Renal cortical epithelial cell (primary cell): ENCODE data around the gene SERPINB6. TPM values are rescaled to one million over a fixed set of nuclear protein-coding genes. Genes with fewer than 3 reads are reported as not detected.
"Not testable (repeated sequence)": the region's sequence is repeated elsewhere in the genome, so short reads cannot be mapped to it uniquely, and the experiment has no call there.

ENCODE experiments used
- DNase-seq: peaks from one replicate; pipeline ENCODE4 v3.0.0-alpha.2; 2011; ENCODE audit warnings: low read depth
- total RNA-seq: library from RNA; depleted of rRNA; stranded (reverse); fragments of >200 nt; gene quantifications from 2 replicates; pipeline ENCODE4 v1.2.3, GENCODE V29; 2014

SERPINB6 gene
- 113 and 137 TPM in 2 replicates for total RNA-seq

DNA sequence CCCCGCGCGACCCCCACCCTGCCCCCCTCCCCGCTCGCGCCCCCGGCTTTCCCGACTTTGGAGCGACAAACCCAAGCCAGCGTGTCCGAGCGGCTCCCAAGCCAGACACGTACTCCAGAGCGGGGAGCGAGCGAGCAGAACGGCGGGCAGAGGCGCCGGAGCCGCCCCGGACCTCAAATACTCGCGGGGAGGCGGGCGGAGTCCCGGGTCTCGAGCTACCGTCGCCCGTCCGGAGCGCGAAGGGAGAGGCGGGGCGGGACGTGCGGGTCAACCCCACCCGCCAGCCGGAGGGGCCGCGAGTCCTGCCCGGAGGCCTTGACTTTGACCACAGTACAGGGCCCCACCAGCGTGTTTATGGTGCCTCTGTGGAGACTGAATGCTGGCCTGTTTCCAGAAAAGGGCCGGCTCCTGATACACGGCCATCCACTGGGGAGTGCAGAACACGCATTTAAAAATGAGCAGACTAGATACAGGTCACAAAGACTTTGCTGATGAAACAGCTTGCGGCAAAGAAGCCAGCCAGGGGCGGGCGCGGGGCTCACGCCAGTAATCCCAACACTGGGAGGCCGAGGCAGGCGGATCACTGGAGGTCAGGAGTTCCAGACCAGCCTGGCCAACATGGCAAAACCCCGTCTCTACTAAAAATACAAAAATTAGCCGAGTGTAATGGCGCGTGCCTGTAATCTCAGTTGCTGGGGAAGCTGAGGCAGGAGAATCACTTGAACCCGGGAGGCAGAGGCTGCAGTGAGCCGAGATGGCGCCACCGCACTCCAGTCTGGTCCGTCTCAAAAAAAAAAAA, at the start of gene SERPINB6:
TSS of gene SERPINB6 (minus strand) at position 148 of the 799 bp plus-strand sequence. CDS start 12,235 bp downstream, outside the sequence.
- DNase-seq = peak; percentile 41

DNA sequence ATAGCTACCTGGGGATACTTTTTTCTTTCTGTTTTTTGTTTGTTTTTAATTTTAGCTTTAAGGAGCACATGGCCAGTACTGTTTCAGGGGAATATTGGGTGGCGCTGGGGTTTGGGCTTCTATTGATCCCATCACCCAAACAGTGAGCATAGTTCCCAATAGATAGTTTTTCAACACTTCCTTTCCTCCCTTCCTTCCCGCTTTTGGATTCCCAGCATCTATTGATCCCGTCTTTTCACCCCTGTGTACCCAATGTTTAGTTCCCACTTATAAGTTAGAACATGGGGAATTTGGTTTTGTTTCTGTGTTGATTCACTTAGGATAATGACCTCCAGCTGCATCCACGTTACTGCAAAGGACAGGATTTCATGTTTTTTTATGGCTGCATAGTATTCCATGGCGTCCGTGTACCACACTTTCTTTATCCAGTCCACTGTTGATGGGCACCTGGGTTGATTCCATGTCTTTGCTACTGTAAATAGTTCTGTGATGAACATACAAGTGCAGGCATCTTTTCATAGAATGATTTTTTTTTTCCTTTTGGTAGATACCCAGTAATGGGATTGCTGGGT, 48.5 kb upstream of the SERPINB6 start:
- no peak for DNase-seq

- no peak for DNase-seq
Measured at GRCh38 chr6:3019065-3019464, 47.7 kb upstream of the SERPINB6 start.

GRCh38 chr6:3017304-3017703, 45.9 kb upstream of the SERPINB6 start:
- no peak for DNase-seq

- DNase-seq = no peak
Measured at GRCh38 chr6:3016473-3017280, 45.3 kb upstream of the SERPINB6 start.

DNA sequence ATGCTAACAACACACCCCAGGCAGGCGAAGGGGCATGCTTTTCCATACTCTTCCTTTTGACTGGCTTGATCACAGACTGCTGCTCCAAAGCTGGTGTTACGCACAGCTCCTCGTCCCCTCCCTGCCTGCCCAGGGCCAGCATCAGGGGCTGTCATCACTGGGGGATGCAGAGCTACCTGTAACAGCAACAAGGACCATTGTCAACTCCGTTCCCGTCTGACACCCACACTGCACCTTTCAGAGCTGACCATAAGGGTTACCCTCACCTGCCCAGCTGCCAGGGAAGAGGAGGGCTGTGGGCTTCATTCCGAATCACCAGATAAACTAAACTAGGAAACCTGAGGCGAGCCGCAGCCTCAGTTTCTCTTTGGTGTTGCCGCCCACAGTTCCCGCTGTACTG, 43.8 kb upstream of the SERPINB6 start:
- no peak for DNase-seq

DNA sequence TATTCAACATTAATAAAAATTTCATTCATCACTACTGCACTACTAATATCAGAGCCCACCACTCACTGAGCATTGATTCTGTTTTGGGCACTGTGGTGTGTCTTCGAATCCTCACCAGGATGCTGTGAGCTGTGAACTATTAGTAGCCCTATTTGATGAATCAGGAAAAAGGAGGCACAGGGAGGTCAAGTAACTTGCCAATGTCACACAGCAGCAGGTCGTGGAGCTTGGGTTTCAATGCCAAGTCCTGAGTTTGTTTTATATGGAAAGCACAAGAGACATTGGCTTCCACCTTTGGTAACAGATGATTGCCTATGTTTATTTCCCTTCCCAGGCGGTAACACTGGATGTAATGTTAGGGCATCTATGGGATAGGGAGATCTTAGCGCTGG, 43.3 kb upstream of the SERPINB6 start:
- no peak for DNase-seq

DNA sequence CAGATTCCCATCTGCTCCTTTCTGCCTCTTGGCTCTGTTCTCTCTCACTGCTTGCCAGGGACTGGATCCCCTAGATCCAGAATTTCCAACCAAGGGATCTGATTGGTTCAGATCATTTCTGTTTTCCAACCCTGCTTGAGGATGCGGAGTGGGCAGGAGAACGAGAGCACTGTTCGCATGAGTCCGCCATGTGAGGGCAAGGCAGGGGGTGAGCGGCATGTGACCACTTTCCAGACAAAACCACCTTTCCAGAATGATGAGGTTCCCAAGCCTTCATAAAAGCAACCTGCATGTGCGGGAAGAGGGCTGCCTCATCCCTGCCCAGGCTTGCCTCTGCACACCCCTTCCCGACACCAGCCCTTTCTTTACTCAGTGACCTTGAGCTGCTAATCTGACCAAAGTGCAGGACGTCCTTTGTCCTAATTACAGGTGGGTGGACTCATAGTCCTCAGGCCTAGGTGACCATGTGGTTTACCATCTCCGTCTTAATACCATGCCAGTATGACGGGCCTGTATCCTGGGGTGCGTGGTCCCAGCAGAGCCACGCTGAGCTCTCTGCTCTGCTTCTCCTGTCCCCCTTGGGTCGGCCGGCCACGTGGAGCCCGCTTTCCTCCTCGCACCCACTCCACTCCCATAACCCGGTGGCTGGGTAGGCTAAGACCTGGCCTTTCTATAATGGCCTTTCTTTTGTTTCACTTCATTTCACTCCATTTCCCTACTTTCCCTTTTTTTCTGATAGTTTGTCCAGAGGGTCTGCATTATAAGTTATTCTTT, 42.7 kb upstream of the SERPINB6 start:
- DNase-seq = no peak

GRCh38 chr6:3013486-3013885, 42.1 kb upstream of the SERPINB6 start:
- peak; percentile 84 for DNase-seq

- DNase-seq = no peak
Measured at GRCh38 chr6:3011592-3011991, 40.2 kb upstream of the SERPINB6 start.

- DNase-seq = no peak
Measured at GRCh38 chr6:3011158-3011557, 39.8 kb upstream of the SERPINB6 start.

DNA sequence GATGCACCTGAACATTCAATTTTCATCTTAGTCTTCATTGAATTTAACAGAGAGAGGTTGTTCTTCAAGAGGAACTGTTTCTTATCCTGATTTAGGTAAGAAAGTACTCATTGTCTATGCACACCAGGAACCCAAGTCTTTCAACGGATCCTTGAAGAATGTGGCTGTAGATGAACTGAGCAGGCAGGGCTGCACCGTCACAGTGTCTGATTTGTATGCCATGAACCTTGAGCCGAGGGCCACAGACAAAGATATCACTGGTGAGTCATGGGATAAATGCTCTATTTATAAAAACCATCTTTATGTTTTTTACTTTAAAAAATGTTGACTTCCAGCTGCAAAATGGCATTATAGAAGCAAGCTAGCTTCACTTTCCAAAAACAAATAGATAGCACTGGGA, 38.6 kb upstream of the SERPINB6 start:
- no peak for DNase-seq

- not testable (repeated sequence) for DNase-seq
Measured at GRCh38 chr6:3008712-3009265, 37.4 kb upstream of the SERPINB6 start.

GRCh38 chr6:3007571-3007970, 36.2 kb upstream of the SERPINB6 start:
- no peak for DNase-seq

DNA sequence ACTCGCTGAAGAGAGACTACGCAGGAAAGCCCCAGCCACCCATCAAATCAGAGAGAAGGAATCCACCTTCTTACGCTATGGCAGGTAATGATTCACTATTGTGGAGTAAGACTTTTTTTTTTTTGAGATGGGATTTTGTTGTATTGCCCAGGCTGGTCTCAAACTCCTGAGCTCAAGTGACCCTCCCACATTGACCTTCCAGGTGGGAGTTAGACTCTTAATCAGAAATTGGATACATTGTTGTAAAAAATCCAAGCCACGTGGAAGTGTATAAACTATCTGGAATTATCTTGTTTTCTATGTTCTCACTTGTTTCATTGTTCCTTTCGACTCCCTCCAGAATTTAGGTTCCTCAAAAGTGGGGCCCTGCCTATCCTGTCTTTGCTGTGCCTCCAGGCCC, 35.1 kb upstream of the SERPINB6 start:
- DNase-seq = no peak

DNA sequence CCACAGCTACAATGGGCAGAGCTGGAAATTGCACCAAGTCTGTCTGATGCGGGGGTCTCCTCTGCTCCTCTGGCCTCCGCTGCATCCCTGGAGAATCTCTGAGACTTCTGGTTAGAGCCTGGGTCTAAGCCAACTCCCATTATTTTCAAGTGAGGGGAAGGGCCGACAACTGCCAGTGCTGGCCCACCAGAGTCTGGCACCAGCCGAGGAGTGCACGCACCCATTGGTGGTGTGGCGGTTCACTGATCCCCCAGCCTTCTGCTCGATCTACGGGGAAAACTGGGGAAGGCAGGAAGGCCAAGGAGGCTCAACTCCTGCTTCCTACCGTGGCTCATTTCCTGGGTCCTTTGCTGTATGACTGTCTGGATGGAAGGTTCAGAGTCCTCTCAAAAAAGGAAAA, 34.5 kb upstream of the SERPINB6 start:
- DNase-seq = no peak

- no peak for DNase-seq
Measured at GRCh38 chr6:3005077-3005476, 33.7 kb upstream of the SERPINB6 start.

DNA sequence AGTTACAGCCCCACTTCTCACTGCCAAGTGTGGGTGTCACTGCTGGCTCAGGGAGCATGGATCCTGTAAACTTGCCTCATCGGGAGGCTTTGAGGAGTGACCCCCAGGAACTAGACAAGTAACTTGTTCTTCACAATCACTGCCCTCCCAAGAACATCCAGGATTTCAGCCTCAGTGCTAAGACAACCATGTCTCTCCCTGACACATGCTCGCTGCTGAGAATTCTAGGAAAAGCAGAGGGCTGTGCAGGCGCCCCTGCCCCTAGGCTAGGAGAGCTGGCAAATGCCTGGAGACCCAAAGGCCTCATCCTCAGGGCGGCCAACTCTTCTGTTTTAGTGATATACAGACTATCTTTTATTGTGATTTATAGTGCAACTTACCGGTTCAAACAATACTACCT, 31.9 kb upstream of the SERPINB6 start:
- not testable (repeated sequence) for DNase-seq

DNA sequence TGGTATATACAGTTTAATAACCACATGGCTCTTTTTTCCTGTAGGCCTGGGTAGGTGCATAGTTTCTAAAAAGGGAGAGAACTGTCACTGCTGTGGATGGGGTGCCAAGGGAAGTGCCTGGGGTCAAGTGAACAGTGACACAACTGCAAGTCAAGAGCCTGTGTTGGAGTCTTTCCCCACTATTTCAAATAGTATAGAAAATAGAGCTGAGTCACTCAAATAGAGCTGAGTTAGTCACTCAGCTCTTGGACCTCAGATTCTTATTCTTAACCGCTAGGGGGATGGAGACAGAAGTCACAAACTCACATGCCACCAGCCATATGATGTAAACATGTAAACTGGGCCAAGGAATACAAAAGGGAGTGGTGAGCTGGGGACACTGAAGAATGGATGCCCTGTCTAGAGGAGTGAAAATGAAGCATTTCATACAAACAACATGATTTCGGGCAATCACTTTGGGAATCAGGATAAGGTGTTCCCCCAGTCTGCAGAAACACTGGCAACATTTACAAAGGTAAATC, 30.5 kb upstream of the SERPINB6 start:
- peak; percentile 80 for DNase-seq

GRCh38 chr6:3001146-3001772, 29.9 kb upstream of the SERPINB6 start:
- DNase-seq = no peak
